ENCODE results near the gene INPP4A.

DNA sequence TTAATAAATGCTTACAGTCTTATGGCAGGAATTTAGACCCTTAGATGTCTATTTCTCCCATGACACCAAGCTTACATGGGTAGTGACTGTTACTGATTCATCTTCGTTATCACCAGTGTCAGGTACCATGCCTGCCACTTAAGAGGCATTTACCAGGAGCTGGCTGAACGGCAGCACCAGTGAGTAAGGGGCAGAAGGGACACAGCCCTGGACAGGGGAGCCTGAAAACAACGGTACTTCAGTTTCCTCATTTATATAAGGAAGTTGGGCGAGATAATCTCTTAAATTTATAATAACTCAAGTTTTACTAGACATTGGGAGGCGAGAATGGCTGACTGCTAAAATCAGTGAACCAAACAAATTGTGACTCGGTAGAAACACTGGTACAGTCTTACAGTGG is 162.4 kb downstream of the INPP4A start:
- TF ChIP-seq, protein P1, sequence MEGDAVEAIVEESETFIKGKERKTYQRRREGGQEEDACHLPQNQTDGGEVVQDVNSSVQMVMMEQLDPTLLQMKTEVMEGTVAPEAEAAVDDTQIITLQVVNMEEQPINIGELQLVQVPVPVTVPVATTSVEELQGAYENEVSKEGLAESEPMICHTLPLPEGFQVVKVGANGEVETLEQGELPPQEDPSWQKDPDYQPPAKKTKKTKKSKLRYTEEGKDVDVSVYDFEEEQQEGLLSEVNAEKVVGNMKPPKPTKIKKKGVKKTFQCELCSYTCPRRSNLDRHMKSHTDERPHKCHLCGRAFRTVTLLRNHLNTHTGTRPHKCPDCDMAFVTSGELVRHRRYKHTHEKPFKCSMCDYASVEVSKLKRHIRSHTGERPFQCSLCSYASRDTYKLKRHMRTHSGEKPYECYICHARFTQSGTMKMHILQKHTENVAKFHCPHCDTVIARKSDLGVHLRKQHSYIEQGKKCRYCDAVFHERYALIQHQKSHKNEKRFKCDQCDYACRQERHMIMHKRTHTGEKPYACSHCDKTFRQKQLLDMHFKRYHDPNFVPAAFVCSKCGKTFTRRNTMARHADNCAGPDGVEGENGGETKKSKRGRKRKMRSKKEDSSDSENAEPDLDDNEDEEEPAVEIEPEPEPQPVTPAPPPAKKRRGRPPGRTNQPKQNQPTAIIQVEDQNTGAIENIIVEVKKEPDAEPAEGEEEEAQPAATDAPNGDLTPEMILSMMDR (IDR thresholded peaks at IDR 0.05) = no peak
- TF ChIP-seq POLR2A (IDR thresholded peaks at IDR 0.05) (no peak), EP300 (IDR thresholded peaks at IDR 0.05; ENCODE audit: low read depth) (no peak)
